Measurements from ENCODE around the gene SLC39A11. TPM values are rescaled to one million over a fixed set of nuclear protein-coding genes. Genes with fewer than 3 reads are reported as not detected.
A peak's percentile ranks its signal among the peaks of the same experiment; 100 is the strongest.

The SLC39A11 gene
- total RNA-seq, 2 donors from 2014 or later: 18.1 to 20.1 TPM

GRCh38 chr17:72878975-72879660, 213.4 kb downstream of the SLC39A11 start:
- Mint-ChIP-seq H3K4me1 (no peaks in the 10 kb centered on the region), H3K27me3 (ENCODE audit: insufficient read depth) (peaks cover 10% of the 10 kb centered on the region), H3K4me3 (no peak overlapping the region), H3K27ac (no peak overlapping the region), H3K9me3 (peaks cover 51% of the 10 kb centered on the region), H3K36me3 (ENCODE audit: low read depth) (peaks cover 20% of the 10 kb centered on the region)
- TF ChIP-seq, protein P1, sequence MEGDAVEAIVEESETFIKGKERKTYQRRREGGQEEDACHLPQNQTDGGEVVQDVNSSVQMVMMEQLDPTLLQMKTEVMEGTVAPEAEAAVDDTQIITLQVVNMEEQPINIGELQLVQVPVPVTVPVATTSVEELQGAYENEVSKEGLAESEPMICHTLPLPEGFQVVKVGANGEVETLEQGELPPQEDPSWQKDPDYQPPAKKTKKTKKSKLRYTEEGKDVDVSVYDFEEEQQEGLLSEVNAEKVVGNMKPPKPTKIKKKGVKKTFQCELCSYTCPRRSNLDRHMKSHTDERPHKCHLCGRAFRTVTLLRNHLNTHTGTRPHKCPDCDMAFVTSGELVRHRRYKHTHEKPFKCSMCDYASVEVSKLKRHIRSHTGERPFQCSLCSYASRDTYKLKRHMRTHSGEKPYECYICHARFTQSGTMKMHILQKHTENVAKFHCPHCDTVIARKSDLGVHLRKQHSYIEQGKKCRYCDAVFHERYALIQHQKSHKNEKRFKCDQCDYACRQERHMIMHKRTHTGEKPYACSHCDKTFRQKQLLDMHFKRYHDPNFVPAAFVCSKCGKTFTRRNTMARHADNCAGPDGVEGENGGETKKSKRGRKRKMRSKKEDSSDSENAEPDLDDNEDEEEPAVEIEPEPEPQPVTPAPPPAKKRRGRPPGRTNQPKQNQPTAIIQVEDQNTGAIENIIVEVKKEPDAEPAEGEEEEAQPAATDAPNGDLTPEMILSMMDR (conservative IDR thresholded peaks at IDR 0.05): no peak
- H3K9ac ChIP-seq (ENCODE audit: extremely low read depth, low read length, poor library complexity, severe bottlenecking): no peak overlapping the region
- H3K36me3 ChIP-seq (ENCODE audit: control insufficient read depth, insufficient read depth, low read length): no peaks in the 10 kb centered on the region
- WGBS, 2 experiments (ENCODE audit: insufficient coverage in 1 of 2, insufficient read length in 1 of 2): 88 to 95% methylated on average over 6 of the region's 6 CpGs
- no peak overlapping the region for H3K27ac ChIP-seq (ENCODE audit: low read depth, low read length)
- H3K4me1 ChIP-seq (ENCODE audit: control insufficient read depth, insufficient read depth, low read length): no peaks in the 10 kb centered on the region
- H3K4me3 ChIP-seq (ENCODE audit: low read length): peak overlapping the region; percentile 32
- peaks cover 50% of the 10 kb centered on the region for H3K9me3 ChIP-seq (ENCODE audit: control insufficient read depth, low read length)
- DNase-seq: no peak
- H3K27me3 ChIP-seq (ENCODE audit: control insufficient read depth, insufficient read depth, low read length, poor library complexity, severe bottlenecking): no peaks in the 10 kb centered on the region

- no peaks in the 10 kb centered on the region for H3K4me1 ChIP-seq (ENCODE audit: control insufficient read depth, insufficient read depth, low read length)
- Mint-ChIP-seq H3K27me3 (ENCODE audit: insufficient read depth) (peaks cover 10% of the 10 kb centered on the region), H3K27ac (no peak overlapping the region), H3K4me3 (no peak overlapping the region), H3K36me3 (ENCODE audit: low read depth) (peaks cover 20% of the 10 kb centered on the region), H3K9me3 (peaks cover 53% of the 10 kb centered on the region), H3K4me1 (no peaks in the 10 kb centered on the region)
- no peaks in the 10 kb centered on the region for H3K36me3 ChIP-seq (ENCODE audit: control insufficient read depth, insufficient read depth, low read length)
- DNase-seq: no peak
- no peak overlapping the region for H3K27ac ChIP-seq (ENCODE audit: low read depth, low read length)
- H3K9ac ChIP-seq (ENCODE audit: extremely low read depth, low read length, poor library complexity, severe bottlenecking): no peak overlapping the region
- WGBS, 2 experiments (ENCODE audit: insufficient coverage in 1 of 2, insufficient read length in 1 of 2): 96 to 98% methylated on average over 8 of the region's 8 CpGs
- TF ChIP-seq, protein P1 (conservative IDR thresholded peaks at IDR 0.05): no peak
- H3K27me3 ChIP-seq (ENCODE audit: control insufficient read depth, insufficient read depth, low read length, poor library complexity, severe bottlenecking): no peaks in the 10 kb centered on the region
- peak overlapping the region; percentile 43 for H3K4me3 ChIP-seq (ENCODE audit: low read length)
- H3K9me3 ChIP-seq (ENCODE audit: control insufficient read depth, low read length): peaks cover 50% of the 10 kb centered on the region
Measured at GRCh38 chr17:72877348-72877747, 215.1 kb downstream of the SLC39A11 start.

DNA sequence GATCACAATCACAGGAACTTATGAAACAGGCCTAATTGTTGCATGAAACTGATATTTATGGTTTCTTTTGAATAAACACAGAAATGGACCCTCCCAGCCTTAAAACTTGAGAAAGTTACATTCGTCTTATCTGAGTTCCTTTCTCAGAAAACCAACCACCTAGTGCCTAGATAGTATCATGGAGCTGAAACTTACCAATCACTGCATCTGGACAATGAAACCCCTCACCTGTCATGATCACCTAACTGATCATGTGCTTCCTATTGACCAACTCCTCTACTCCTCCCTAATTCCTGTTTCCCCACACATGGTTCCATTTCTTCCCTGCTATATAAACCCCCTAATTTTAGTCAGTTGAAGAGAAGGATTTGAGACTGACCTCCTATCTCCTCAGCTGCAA, 216.1 kb downstream of the SLC39A11 start:
- Histone ChIP-seq H3K27ac (ENCODE audit: low read depth, low read length) (no peak overlapping the region), H3K4me1 (ENCODE audit: control insufficient read depth, insufficient read depth, low read length) (no peaks in the 10 kb centered on the region), H3K4me3 (ENCODE audit: low read length) (peak overlapping the region; percentile 43), H3K36me3 (ENCODE audit: control insufficient read depth, insufficient read depth, low read length) (no peaks in the 10 kb centered on the region), H3K27me3 (ENCODE audit: control insufficient read depth, insufficient read depth, low read length, poor library complexity, severe bottlenecking) (no peaks in the 10 kb centered on the region), H3K9ac (ENCODE audit: extremely low read depth, low read length, poor library complexity, severe bottlenecking) (no peak overlapping the region), H3K9me3 (ENCODE audit: control insufficient read depth, low read length) (peaks cover 50% of the 10 kb centered on the region)
- Mint-ChIP-seq H3K4me1 (no peaks in the 10 kb centered on the region), H3K9me3 (peaks cover 53% of the 10 kb centered on the region), H3K27me3 (ENCODE audit: insufficient read depth) (peaks cover 10% of the 10 kb centered on the region), H3K4me3 (no peak overlapping the region), H3K36me3 (ENCODE audit: low read depth) (peaks cover 20% of the 10 kb centered on the region), H3K27ac (no peak overlapping the region)
- DNase-seq: no peak
- TF ChIP-seq, protein P1 (conservative IDR thresholded peaks at IDR 0.05): no peak
- 94 to 100% methylated on average over 1 of the region's 1 CpG for WGBS, 2 experiments (ENCODE audit: insufficient coverage in 1 of 2, insufficient read length in 1 of 2)
